ENCODE data around the gene KIAA0513.

- no peak for TF ChIP-seq POLR2AphosphoS5 (IDR thresholded peaks at IDR 0.05)
- no peak for TF ChIP-seq CTCF (IDR thresholded peaks at IDR 0.05)
- no peak for TF ChIP-seq POLR2A (IDR thresholded peaks at IDR 0.05)
Observed at GRCh38 chr16:85065099-85065498, 37.5 kb downstream of the KIAA0513 start.
